Measurements from ENCODE around the gene GRIP2. TPM values are rescaled to one million over a fixed set of nuclear protein-coding genes. Genes with fewer than 3 reads are reported as not detected.

Gene GRIP2
- total RNA-seq, 3 donors from 2014 or later (not counting 1 experiment from before 2014, with no cell fraction given): not detected

GRCh38 chr3:14472471-14473351 lies 67.4 kb downstream of the GRIP2 start:
- H3K36me3 ChIP-seq (ENCODE audit: control insufficient read depth, insufficient read depth, low read length): peaks cover 35% of the 10 kb centered on the region
- no peaks in the 10 kb centered on the region for H3K4me1 ChIP-seq (ENCODE audit: control insufficient read depth, insufficient read depth, low read length)
- H3K9me3 Mint-ChIP-seq: no peaks in the 10 kb centered on the region
- intact Hi-C loops (cut with micrococcal nuclease): no loop called here
- no peaks in the 10 kb centered on the region for H3K36me3 Mint-ChIP-seq
- H3K27ac ChIP-seq (ENCODE audit: low read length): no peak overlapping the region
- 89% methylated on average over 22 of the region's 22 CpGs for WGBS (ENCODE audit: insufficient coverage)
- no peaks in the 10 kb centered on the region for H3K27me3 Mint-ChIP-seq (ENCODE audit: low read depth in 2 of 2)
- no peak for TF ChIP-seq CTCF (IDR thresholded peaks at IDR 0.05)
- H3K27me3 ChIP-seq (ENCODE audit: control insufficient read depth, insufficient read depth, low read length): no peaks in the 10 kb centered on the region
- DNase-seq (no peak), ATAC-seq (no peak)
- H3K4me3 ChIP-seq (ENCODE audit: low read length): no peak overlapping the region
- H3K9me3 ChIP-seq (ENCODE audit: control insufficient read depth, insufficient read depth, low read length): no peaks in the 10 kb centered on the region
- no peak overlapping the region for H3K27ac Mint-ChIP-seq
- no peak overlapping the region for H3K4me3 Mint-ChIP-seq
- no peaks in the 10 kb centered on the region for H3K4me1 Mint-ChIP-seq

GRCh38 chr3:14471690-14472089 lies 68.5 kb downstream of the GRIP2 start:
- 98% methylated on average over 10 of the region's 10 CpGs for WGBS (ENCODE audit: insufficient coverage)
- Histone ChIP-seq H3K4me3 (ENCODE audit: low read length) (no peak overlapping the region), H3K4me1 (ENCODE audit: control insufficient read depth, insufficient read depth, low read length) (no peaks in the 10 kb centered on the region), H3K27ac (ENCODE audit: low read length) (no peak overlapping the region), H3K9me3 (ENCODE audit: control insufficient read depth, insufficient read depth, low read length) (no peaks in the 10 kb centered on the region), H3K36me3 (ENCODE audit: control insufficient read depth, insufficient read depth, low read length) (peaks cover 26% of the 10 kb centered on the region), H3K27me3 (ENCODE audit: control insufficient read depth, insufficient read depth, low read length) (no peaks in the 10 kb centered on the region)
- Mint-ChIP-seq H3K36me3 (no peaks in the 10 kb centered on the region), H3K27me3 (ENCODE audit: low read depth in 2 of 2) (no peaks in the 10 kb centered on the region), H3K4me1 (no peaks in the 10 kb centered on the region), H3K9me3 (no peaks in the 10 kb centered on the region), H3K27ac (no peak overlapping the region), H3K4me3 (no peak overlapping the region)
- ATAC-seq: no peak
- no peak for TF ChIP-seq CTCF (IDR thresholded peaks at IDR 0.05)
- intact Hi-C loops (cut with micrococcal nuclease): no loop called here
- no peak for DNase-seq

- H3K27me3 Mint-ChIP-seq (ENCODE audit: low read depth in 2 of 2): no peaks in the 10 kb centered on the region
- Histone ChIP-seq H3K9me3 (ENCODE audit: control insufficient read depth, insufficient read depth, low read length) (no peaks in the 10 kb centered on the region), H3K36me3 (ENCODE audit: control insufficient read depth, insufficient read depth, low read length) (peaks cover 21% of the 10 kb centered on the region), H3K4me3 (ENCODE audit: low read length) (no peak overlapping the region), H3K27me3 (ENCODE audit: control insufficient read depth, insufficient read depth, low read length) (no peaks in the 10 kb centered on the region), H3K4me1 (ENCODE audit: control insufficient read depth, insufficient read depth, low read length) (no peaks in the 10 kb centered on the region), H3K27ac (ENCODE audit: low read length) (no peak overlapping the region)
- intact Hi-C loops (cut with micrococcal nuclease): no loop called here
- no peak for DNase-seq
- no peak for TF ChIP-seq CTCF (IDR thresholded peaks at IDR 0.05)
- no peak overlapping the region for H3K4me3 Mint-ChIP-seq
- H3K9me3 Mint-ChIP-seq: no peaks in the 10 kb centered on the region
- no peaks in the 10 kb centered on the region for H3K4me1 Mint-ChIP-seq
- ATAC-seq: no peak
- H3K27ac Mint-ChIP-seq: no peak overlapping the region
- H3K36me3 Mint-ChIP-seq: no peaks in the 10 kb centered on the region
- WGBS (ENCODE audit: insufficient coverage): 96% methylated on average over 5 of the region's 5 CpGs
These were observed 69.1 kb downstream of the GRIP2 start for GRCh38 chr3:14471016-14471415.

- no peaks in the 10 kb centered on the region for H3K4me1 ChIP-seq (ENCODE audit: control insufficient read depth, insufficient read depth, low read length)
- intact Hi-C loops (cut with micrococcal nuclease): no loop called here
- H3K4me1 Mint-ChIP-seq: no peaks in the 10 kb centered on the region
- peaks cover 18% of the 10 kb centered on the region for H3K36me3 ChIP-seq (ENCODE audit: control insufficient read depth, insufficient read depth, low read length)
- DNase-seq (no peak), ATAC-seq (no peak)
- H3K9me3 ChIP-seq (ENCODE audit: control insufficient read depth, insufficient read depth, low read length): no peaks in the 10 kb centered on the region
- H3K4me3 Mint-ChIP-seq: no peak overlapping the region
- no peak overlapping the region for H3K27ac ChIP-seq (ENCODE audit: low read length)
- 98% methylated on average over 12 of the region's 12 CpGs for WGBS (ENCODE audit: insufficient coverage)
- H3K4me3 ChIP-seq (ENCODE audit: low read length): no peak overlapping the region
- no peaks in the 10 kb centered on the region for H3K27me3 ChIP-seq (ENCODE audit: control insufficient read depth, insufficient read depth, low read length)
- no peak for TF ChIP-seq CTCF (IDR thresholded peaks at IDR 0.05)
- H3K27me3 Mint-ChIP-seq (ENCODE audit: low read depth in 2 of 2): no peaks in the 10 kb centered on the region
- no peaks in the 10 kb centered on the region for H3K36me3 Mint-ChIP-seq
- no peaks in the 10 kb centered on the region for H3K9me3 Mint-ChIP-seq
- H3K27ac Mint-ChIP-seq: no peak overlapping the region
These were observed 69.7 kb downstream of the GRIP2 start for GRCh38 chr3:14470461-14470860.

Data from natural killer cell (primary cell).